ENCODE measurements around the gene PACSIN2. TPM values are rescaled to one million over a fixed set of nuclear protein-coding genes. Genes with fewer than 3 reads are reported as not detected.

The PACSIN2 gene
- total and polyA plus RNA-seq, 10 of the 15 experiments (the other 5 are each of a cell fraction or from before 2014, with no cell fraction given), result 0.93 to 78.7 (median 46.8) TPM

DNA sequence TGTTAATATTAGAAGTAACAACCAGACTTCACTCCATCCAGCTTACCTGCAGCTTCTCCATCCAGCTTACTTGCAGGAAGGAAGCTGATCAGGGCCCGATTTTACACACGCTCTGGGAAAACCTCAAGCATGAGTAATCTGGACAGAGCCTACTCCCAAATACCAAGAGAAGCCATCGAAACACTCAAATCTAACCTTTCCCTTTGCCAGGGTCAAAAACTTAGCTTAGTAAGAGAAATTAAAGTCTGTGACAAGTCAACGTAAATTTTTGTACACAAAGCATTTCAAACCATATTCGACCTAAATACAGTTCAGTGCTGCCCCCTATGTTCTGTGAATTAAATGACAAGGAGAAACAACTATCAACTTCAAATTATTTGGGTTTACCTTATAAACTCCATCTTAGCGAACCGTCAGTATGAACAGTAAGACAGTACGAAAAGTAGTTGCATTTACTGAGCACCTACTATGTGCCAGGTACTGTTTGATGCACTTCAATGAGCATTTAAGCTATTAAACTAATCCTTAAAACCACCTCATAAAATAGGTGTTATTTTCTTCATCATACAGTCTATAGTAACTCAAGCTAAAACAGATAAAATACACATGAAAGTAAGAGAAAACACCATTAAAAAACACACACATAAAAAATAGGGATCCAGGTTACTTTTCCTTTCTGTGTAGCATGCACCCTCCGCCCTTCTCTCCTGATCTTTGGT lies 194.7 kb downstream of the PACSIN2 start (continued):
- TF ChIP-seq KDM1A (IDR thresholded peaks at IDR 0.05; ENCODE audit: borderline replicate concordance), result no peak
- no peak for TF ChIP-seq STAT3 (IDR thresholded peaks at IDR 0.05; ENCODE audit: low read depth, low read length)
- no peak for TF ChIP-seq RB1 (IDR thresholded peaks at IDR 0.05; ENCODE audit: borderline replicate concordance)

Other genes starting within 250 kb of the PACSIN2 start
- gene ARFGAP3, start 157.9 kb downstream of the PACSIN2 start, total RNA-seq (2014; rRNA removed), result 29.7 and 32.8 TPM in 2 replicates
- 40.9 and 41.2 TPM in 2 replicates for gene ARFGAP3, start 157.9 kb downstream of the PACSIN2 start, total RNA-seq (2014; rRNA removed; fragmentation: Illumina TruSeq; extraction: Trizol)
- 30.6 and 31.3 TPM in 2 replicates for gene ARFGAP3, start 157.9 kb downstream of the PACSIN2 start, total RNA-seq (2021)
- gene ARFGAP3, start 157.9 kb downstream of the PACSIN2 start, polyA plus RNA-seq (2011; rRNA removed), result 37.0 and 38.5 TPM in 2 replicates
- 39.9 and 40.8 TPM in 2 replicates for gene ARFGAP3, start 157.9 kb downstream of the PACSIN2 start, polyA plus RNA-seq (2014; fragmentation: Illumina TruSeq; extraction: Trizol)
- gene ARFGAP3, start 157.9 kb downstream of the PACSIN2 start, polyA plus RNA-seq (2014; fragmentation: Nextera tagmentation; extraction: Ambion mirVana), result 10 to 100 TPM; 39.1 to 42.0 TPM
- 29.8 and 34.5 TPM in 2 replicates for gene ARFGAP3, start 157.9 kb downstream of the PACSIN2 start, polyA plus RNA-seq (2014; rRNA removed)
- gene ARFGAP3, start 157.9 kb downstream of the PACSIN2 start, polyA plus RNA-seq (2016; fragmentation: Nextera tagmentation; extraction: Ambion mirVana), result 10 to 100 TPM; 43.6 to 50.8 TPM
- gene TTLL1, start 74.2 kb upstream of the PACSIN2 start, total RNA-seq (2014; rRNA removed), result 2.8 and 3.4 TPM in 2 replicates
- gene TTLL1, start 74.2 kb upstream of the PACSIN2 start, total RNA-seq (2014; rRNA removed; fragmentation: Illumina TruSeq; extraction: Trizol), result 3.7 and 3.8 TPM in 2 replicates
- 2.6 and 3.5 TPM in 2 replicates for gene TTLL1, start 74.2 kb upstream of the PACSIN2 start, total RNA-seq (2021)
- 2.2 TPM in 2 replicates for gene TTLL1, start 74.2 kb upstream of the PACSIN2 start, polyA plus RNA-seq (2011; rRNA removed)
- 4.8 and 5.6 TPM in 2 replicates for gene TTLL1, start 74.2 kb upstream of the PACSIN2 start, polyA plus RNA-seq (2014; fragmentation: Illumina TruSeq; extraction: Trizol)
- gene TTLL1, start 74.2 kb upstream of the PACSIN2 start, polyA plus RNA-seq (2014; fragmentation: Nextera tagmentation; extraction: Ambion mirVana), result under 1 TPM; 0.39 to 0.80 TPM
- gene TTLL1, start 74.2 kb upstream of the PACSIN2 start, polyA plus RNA-seq (2014; rRNA removed), result 4.5 and 4.9 TPM in 2 replicates
- 1 to 10 TPM; 3.9 to 4.4 TPM for gene TTLL1, start 74.2 kb upstream of the PACSIN2 start, polyA plus RNA-seq (2016; fragmentation: Nextera tagmentation; extraction: Ambion mirVana)
- gene BIK, start 95.6 kb upstream of the PACSIN2 start, total RNA-seq (2014; rRNA removed), result 9.8 and 10.5 TPM in 2 replicates
- gene BIK, start 95.6 kb upstream of the PACSIN2 start, total RNA-seq (2014; rRNA removed; fragmentation: Illumina TruSeq; extraction: Trizol), result 2.7 TPM in 2 replicates
- 6.3 and 8.0 TPM in 2 replicates for gene BIK, start 95.6 kb upstream of the PACSIN2 start, total RNA-seq (2021)
- gene BIK, start 95.6 kb upstream of the PACSIN2 start, polyA plus RNA-seq (2011; rRNA removed), result 0.16 and 0.33 TPM in 2 replicates
- 1.6 TPM in 1 of 2 replicates, not detected in the other for gene BIK, start 95.6 kb upstream of the PACSIN2 start, polyA plus RNA-seq (2014; fragmentation: Illumina TruSeq; extraction: Trizol)
- 1 to 10 TPM; 1.4 to 1.5 TPM for gene BIK, start 95.6 kb upstream of the PACSIN2 start, polyA plus RNA-seq (2014; fragmentation: Nextera tagmentation; extraction: Ambion mirVana)
- 7.5 TPM in 2 replicates for gene BIK, start 95.6 kb upstream of the PACSIN2 start, polyA plus RNA-seq (2014; rRNA removed)
- 1 to 10 TPM; 5.1 to 5.6 TPM for gene BIK, start 95.6 kb upstream of the PACSIN2 start, polyA plus RNA-seq (2016; fragmentation: Nextera tagmentation; extraction: Ambion mirVana)
- gene MCAT, start 128.2 kb upstream of the PACSIN2 start, total RNA-seq (2014; rRNA removed), result 20.6 and 22.3 TPM in 2 replicates
- 9.9 and 11.8 TPM in 2 replicates for gene MCAT, start 128.2 kb upstream of the PACSIN2 start, total RNA-seq (2014; rRNA removed; fragmentation: Illumina TruSeq; extraction: Trizol)
- gene MCAT, start 128.2 kb upstream of the PACSIN2 start, total RNA-seq (2021), result 26.2 and 26.5 TPM in 2 replicates
- 12.1 and 16.5 TPM in 2 replicates for gene MCAT, start 128.2 kb upstream of the PACSIN2 start, polyA plus RNA-seq (2011; rRNA removed)
- 5.3 and 11.9 TPM in 2 replicates for gene MCAT, start 128.2 kb upstream of the PACSIN2 start, polyA plus RNA-seq (2014; fragmentation: Illumina TruSeq; extraction: Trizol)
- 10 to 100 TPM in 1 of 2 experiments, 1 to 10 TPM in 1; 3.6 to 10.8 TPM for gene MCAT, start 128.2 kb upstream of the PACSIN2 start, polyA plus RNA-seq (2014; fragmentation: Nextera tagmentation; extraction: Ambion mirVana)
- 29.1 and 30.8 TPM in 2 replicates for gene MCAT, start 128.2 kb upstream of the PACSIN2 start, polyA plus RNA-seq (2014; rRNA removed)
- gene MCAT, start 128.2 kb upstream of the PACSIN2 start, polyA plus RNA-seq (2016; fragmentation: Nextera tagmentation; extraction: Ambion mirVana), result 10 to 100 TPM; 22.1 to 26.4 TPM
- gene TSPO, start 136.4 kb upstream of the PACSIN2 start, total RNA-seq (2014; rRNA removed), result 41.3 and 50.5 TPM in 2 replicates
- gene TSPO, start 136.4 kb upstream of the PACSIN2 start, total RNA-seq (2014; rRNA removed; fragmentation: Illumina TruSeq; extraction: Trizol), result 4.9 and 6.6 TPM in 2 replicates
- gene TSPO, start 136.4 kb upstream of the PACSIN2 start, total RNA-seq (2021), result 25.8 and 31.6 TPM in 2 replicates
- gene TSPO, start 136.4 kb upstream of the PACSIN2 start, polyA plus RNA-seq (2011; rRNA removed), result 6.1 and 11.7 TPM in 2 replicates
- 1.4 TPM in 1 of 2 replicates, not detected in the other for gene TSPO, start 136.4 kb upstream of the PACSIN2 start, polyA plus RNA-seq (2014; fragmentation: Illumina TruSeq; extraction: Trizol)
- gene TSPO, start 136.4 kb upstream of the PACSIN2 start, polyA plus RNA-seq (2014; fragmentation: Nextera tagmentation; extraction: Ambion mirVana), result 1 to 10 TPM; 1.8 to 3.4 TPM
- 41.1 and 46.8 TPM in 2 replicates for gene TSPO, start 136.4 kb upstream of the PACSIN2 start, polyA plus RNA-seq (2014; rRNA removed)
- 10 to 100 TPM; 27.1 to 30.8 TPM for gene TSPO, start 136.4 kb upstream of the PACSIN2 start, polyA plus RNA-seq (2016; fragmentation: Nextera tagmentation; extraction: Ambion mirVana)
- 79.5 and 89.8 TPM in 2 replicates for gene TTLL12, start 172.0 kb upstream of the PACSIN2 start, total RNA-seq (2014; rRNA removed)
- gene TTLL12, start 172.0 kb upstream of the PACSIN2 start, total RNA-seq (2014; rRNA removed; fragmentation: Illumina TruSeq; extraction: Trizol), result 17.7 and 22.3 TPM in 2 replicates
- gene TTLL12, start 172.0 kb upstream of the PACSIN2 start, total RNA-seq (2021), result 65.6 and 66.6 TPM in 2 replicates
- gene TTLL12, start 172.0 kb upstream of the PACSIN2 start, polyA plus RNA-seq (2011; rRNA removed), result 4.9 and 14.9 TPM in 2 replicates
- 6.8 and 26.6 TPM in 2 replicates for gene TTLL12, start 172.0 kb upstream of the PACSIN2 start, polyA plus RNA-seq (2014; fragmentation: Illumina TruSeq; extraction: Trizol)
- gene TTLL12, start 172.0 kb upstream of the PACSIN2 start, polyA plus RNA-seq (2014; fragmentation: Nextera tagmentation; extraction: Ambion mirVana), result 1 to 10 TPM in 1 of 2 experiments, under 1 TPM in 1; 1.00 to 3.0 TPM
- 50.5 and 58.7 TPM in 2 replicates for gene TTLL12, start 172.0 kb upstream of the PACSIN2 start, polyA plus RNA-seq (2014; rRNA removed)
- 10 to 100 TPM; 66.1 to 83.6 TPM for gene TTLL12, start 172.0 kb upstream of the PACSIN2 start, polyA plus RNA-seq (2016; fragmentation: Nextera tagmentation; extraction: Ambion mirVana)

All from GM12878 (cell line).